GM23338 (cell line): Measurements from ENCODE around the gene PNRC2.

Experiments used
- EZH2 ChIP-seq: fragments of 200-600 bp; sonication (generic); IDR thresholded peaks from one replicate; pipeline ENCODE4 v1.8.0; 2017; ENCODE audit warnings: antibody characterized with exemption, mild to moderate bottlenecking, low read depth; ENCODE audit not compliant: unreplicated experiment
- EZH2phosphoT487 ChIP-seq: fragments of 200-600 bp; sonication (generic); IDR thresholded peaks from one replicate; pipeline ENCODE4 v1.8.1; 2018; ENCODE audit warnings: antibody characterized with exemption; ENCODE audit not compliant: unreplicated experiment
- POLR2AphosphoS5 ChIP-seq: IDR thresholded peaks from 2 replicates; pipeline ENCODE4 v1.6.1; 2016; ENCODE audit warnings: antibody characterized with exemption, low read depth
- TF ChIP-seq, protein P1 (sequence below), 2 experiments: fragments of 200-600 bp in 1 of 2; sonication (generic) in 1 of 2; conservative IDR thresholded peaks; 2 replicates each; pipeline versions ENCODE4 v1.5.1 to v1.6.1; 2016 to 2017; ENCODE audit warnings: antibody characterized with exemption in 2 of 2, low read depth in 2 of 2, mild to moderate bottlenecking in 2 of 2, moderate library complexity in 1 of 2

- TF ChIP-seq EZH2: no peak
- TF ChIP-seq POLR2AphosphoS5: no peak
- TF ChIP-seq, protein P1, sequence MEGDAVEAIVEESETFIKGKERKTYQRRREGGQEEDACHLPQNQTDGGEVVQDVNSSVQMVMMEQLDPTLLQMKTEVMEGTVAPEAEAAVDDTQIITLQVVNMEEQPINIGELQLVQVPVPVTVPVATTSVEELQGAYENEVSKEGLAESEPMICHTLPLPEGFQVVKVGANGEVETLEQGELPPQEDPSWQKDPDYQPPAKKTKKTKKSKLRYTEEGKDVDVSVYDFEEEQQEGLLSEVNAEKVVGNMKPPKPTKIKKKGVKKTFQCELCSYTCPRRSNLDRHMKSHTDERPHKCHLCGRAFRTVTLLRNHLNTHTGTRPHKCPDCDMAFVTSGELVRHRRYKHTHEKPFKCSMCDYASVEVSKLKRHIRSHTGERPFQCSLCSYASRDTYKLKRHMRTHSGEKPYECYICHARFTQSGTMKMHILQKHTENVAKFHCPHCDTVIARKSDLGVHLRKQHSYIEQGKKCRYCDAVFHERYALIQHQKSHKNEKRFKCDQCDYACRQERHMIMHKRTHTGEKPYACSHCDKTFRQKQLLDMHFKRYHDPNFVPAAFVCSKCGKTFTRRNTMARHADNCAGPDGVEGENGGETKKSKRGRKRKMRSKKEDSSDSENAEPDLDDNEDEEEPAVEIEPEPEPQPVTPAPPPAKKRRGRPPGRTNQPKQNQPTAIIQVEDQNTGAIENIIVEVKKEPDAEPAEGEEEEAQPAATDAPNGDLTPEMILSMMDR (conservative IDR thresholded peaks at IDR 0.05; ENCODE audit: low read depth in 2 of 2): no peak
- TF ChIP-seq EZH2phosphoT487: no peak
These were observed 35.8 kb upstream of the PNRC2 start for GRCh38 chr1:23923592-23924499.
